Parathyroid adenoma (tissue), 2 donors: ENCODE data around the gene SPEN.

Experiments used
- H2AFZ ChIP-seq: fragments of 300-600 bp; sonication (generic); one replicate; pipeline ENCODE4 v1.7.0; 2017; ENCODE audit warnings: antibody characterized with exemption, mild to moderate bottlenecking
- H3K27ac ChIP-seq: fragments of 300-600 bp; sonication (generic); one replicate; pipeline ENCODE4 v1.7.0; 2017
- H3K27me3 ChIP-seq: fragments of 300-600 bp; sonication (generic); one replicate; pipeline ENCODE4 v1.7.0; 2017; ENCODE audit warnings: low read length; ENCODE audit not compliant: control insufficient read depth, insufficient read depth
- H3K36me3 ChIP-seq: fragments of 300-600 bp; sonication (generic); one replicate; pipeline ENCODE4 v1.7.0; 2017; ENCODE audit warnings: low read length; ENCODE audit not compliant: control insufficient read depth, insufficient read depth
- H3K4me1 ChIP-seq: fragments of 300-600 bp; sonication (generic); one replicate; pipeline ENCODE4 v1.7.0; 2017; ENCODE audit warnings: control low read depth
- H3K4me2 ChIP-seq: fragments of 300-600 bp; sonication (generic); one replicate; pipeline ENCODE4 v1.7.0; 2017; ENCODE audit warnings: low read length
- H3K4me3 ChIP-seq: fragments of 300-600 bp; sonication (generic); one replicate; pipeline ENCODE4 v1.7.0; 2017; ENCODE audit warnings: low read depth, low read length
- H3K79me2 ChIP-seq: fragments of 300-600 bp; sonication (generic); one replicate; pipeline ENCODE4 v1.7.0; 2017; ENCODE audit warnings: control low read depth
- H3K9ac ChIP-seq: fragments of 300-600 bp; sonication (generic); one replicate; pipeline ENCODE4 v1.7.0; 2017; ENCODE audit warnings: mild to moderate bottlenecking
- H3K9me3 ChIP-seq: fragments of 300-600 bp; sonication (generic); one replicate; pipeline ENCODE4 v1.7.0; 2017; ENCODE audit warnings: low read length; ENCODE audit not compliant: control insufficient read depth
- CTCF ChIP-seq: fragments of 300-600 bp; sonication (generic); IDR thresholded peaks from one replicate; pipeline ENCODE4 v1.7.0; 2017; ENCODE audit warnings: antibody characterized with exemption, mild to moderate bottlenecking
- donor health status: primary hyperparathyroidism.

SPEN gene

GRCh38 chr1:15858672-15859372 lies 11.3 kb downstream of the SPEN start:
- Histone ChIP-seq H3K27ac (no peak overlapping the region), H3K27me3 (no peaks in the 10 kb centered on the region), H2AFZ (no peak overlapping the region), H3K36me3 (no peaks in the 10 kb centered on the region), H3K9ac (no peak overlapping the region), H3K79me2 (peaks cover 54% of the 10 kb centered on the region), H3K4me2 (peak overlapping the region; percentile 6), H3K4me1 (no peaks in the 10 kb centered on the region), H3K4me3 (no peak overlapping the region), H3K9me3 (no peaks in the 10 kb centered on the region)
- TF ChIP-seq CTCF, result no peak

- TF ChIP-seq CTCF, result no peak
- Histone ChIP-seq H3K9me3 (no peaks in the 10 kb centered on the region), H3K4me1 (no peaks in the 10 kb centered on the region), H3K27me3 (no peaks in the 10 kb centered on the region), H2AFZ (no peak overlapping the region), H3K9ac (no peak overlapping the region), H3K79me2 (peaks cover 43% of the 10 kb centered on the region), H3K27ac (no peak overlapping the region), H3K36me3 (no peaks in the 10 kb centered on the region), H3K4me3 (no peak overlapping the region), H3K4me2 (no peak overlapping the region)
Observed at GRCh38 chr1:15863156-15863901, 15.8 kb downstream of the SPEN start.

- Histone ChIP-seq H3K9ac (no peak overlapping the region), H3K9me3 (no peaks in the 10 kb centered on the region), H3K4me1 (no peaks in the 10 kb centered on the region), H3K79me2 (peaks cover 41% of the 10 kb centered on the region), H2AFZ (no peak overlapping the region), H3K4me2 (no peak overlapping the region), H3K27me3 (no peaks in the 10 kb centered on the region), H3K27ac (no peak overlapping the region), H3K36me3 (no peaks in the 10 kb centered on the region), H3K4me3 (no peak overlapping the region)
- TF ChIP-seq CTCF, result no peak
Observed at GRCh38 chr1:15866721-15867201, 19.3 kb downstream of the SPEN start.

- no peak for TF ChIP-seq CTCF
- no peaks in the 10 kb centered on the region for H3K36me3 ChIP-seq
- no peak overlapping the region for H3K4me3 ChIP-seq
- no peak overlapping the region for H3K4me2 ChIP-seq
- H3K79me2 ChIP-seq, result peaks cover 40% of the 10 kb centered on the region
- H3K9ac ChIP-seq, result no peak overlapping the region
- H3K27me3 ChIP-seq, result no peaks in the 10 kb centered on the region
- no peak overlapping the region for H2AFZ ChIP-seq
- no peaks in the 10 kb centered on the region for H3K9me3 ChIP-seq
- no peak overlapping the region for H3K27ac ChIP-seq
- no peaks in the 10 kb centered on the region for H3K4me1 ChIP-seq
Observed at GRCh38 chr1:15867288-15867687, 19.8 kb downstream of the SPEN start.
